GM12874 (cell line): Measurements from ENCODE around the gene ALLC.

Source experiments
- TF ChIP-seq, protein P1 (sequence below): IDR thresholded peaks from 2 replicates; pipeline ENCODE4 v1.5.1; 2011; ENCODE audit warnings: low read depth, mild to moderate bottlenecking, control low read depth, low read length, moderate library complexity; ENCODE audit not compliant: insufficient read depth

Gene ALLC

DNA sequence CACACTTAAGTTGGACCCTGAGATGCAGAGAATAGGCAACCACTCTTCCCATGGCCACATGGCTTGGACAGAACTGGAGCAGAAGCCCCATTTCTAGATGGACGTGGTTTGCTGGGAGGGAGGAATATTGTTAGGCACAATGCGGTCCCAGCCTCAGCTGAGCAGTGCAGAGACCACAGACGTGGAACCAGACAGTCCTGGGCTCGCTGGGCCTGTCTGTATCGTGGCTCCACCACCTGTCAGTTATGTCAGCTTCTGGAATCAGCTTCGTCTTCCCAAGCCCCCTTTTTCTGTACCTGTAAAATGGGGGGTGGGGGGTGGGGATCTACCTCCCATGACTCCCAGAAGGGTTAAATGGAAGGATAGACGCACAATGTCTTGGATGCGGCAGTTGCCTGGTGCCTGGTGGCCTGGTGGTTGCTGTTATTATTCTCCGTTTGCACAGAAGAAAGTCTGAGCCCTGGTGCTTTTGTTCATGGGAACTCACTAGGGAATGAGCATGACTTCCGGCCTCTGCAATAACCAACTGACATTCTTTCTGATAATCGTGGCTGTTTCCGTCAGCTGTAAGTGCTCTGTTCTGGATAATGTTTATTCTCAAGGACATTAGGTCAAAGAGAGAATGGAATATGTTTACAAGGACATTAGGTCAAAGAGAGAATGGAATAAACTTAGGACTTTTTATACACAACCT, 31.7 kb upstream of the ALLC start:
- TF ChIP-seq, protein P1, sequence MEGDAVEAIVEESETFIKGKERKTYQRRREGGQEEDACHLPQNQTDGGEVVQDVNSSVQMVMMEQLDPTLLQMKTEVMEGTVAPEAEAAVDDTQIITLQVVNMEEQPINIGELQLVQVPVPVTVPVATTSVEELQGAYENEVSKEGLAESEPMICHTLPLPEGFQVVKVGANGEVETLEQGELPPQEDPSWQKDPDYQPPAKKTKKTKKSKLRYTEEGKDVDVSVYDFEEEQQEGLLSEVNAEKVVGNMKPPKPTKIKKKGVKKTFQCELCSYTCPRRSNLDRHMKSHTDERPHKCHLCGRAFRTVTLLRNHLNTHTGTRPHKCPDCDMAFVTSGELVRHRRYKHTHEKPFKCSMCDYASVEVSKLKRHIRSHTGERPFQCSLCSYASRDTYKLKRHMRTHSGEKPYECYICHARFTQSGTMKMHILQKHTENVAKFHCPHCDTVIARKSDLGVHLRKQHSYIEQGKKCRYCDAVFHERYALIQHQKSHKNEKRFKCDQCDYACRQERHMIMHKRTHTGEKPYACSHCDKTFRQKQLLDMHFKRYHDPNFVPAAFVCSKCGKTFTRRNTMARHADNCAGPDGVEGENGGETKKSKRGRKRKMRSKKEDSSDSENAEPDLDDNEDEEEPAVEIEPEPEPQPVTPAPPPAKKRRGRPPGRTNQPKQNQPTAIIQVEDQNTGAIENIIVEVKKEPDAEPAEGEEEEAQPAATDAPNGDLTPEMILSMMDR = no peak

DNA sequence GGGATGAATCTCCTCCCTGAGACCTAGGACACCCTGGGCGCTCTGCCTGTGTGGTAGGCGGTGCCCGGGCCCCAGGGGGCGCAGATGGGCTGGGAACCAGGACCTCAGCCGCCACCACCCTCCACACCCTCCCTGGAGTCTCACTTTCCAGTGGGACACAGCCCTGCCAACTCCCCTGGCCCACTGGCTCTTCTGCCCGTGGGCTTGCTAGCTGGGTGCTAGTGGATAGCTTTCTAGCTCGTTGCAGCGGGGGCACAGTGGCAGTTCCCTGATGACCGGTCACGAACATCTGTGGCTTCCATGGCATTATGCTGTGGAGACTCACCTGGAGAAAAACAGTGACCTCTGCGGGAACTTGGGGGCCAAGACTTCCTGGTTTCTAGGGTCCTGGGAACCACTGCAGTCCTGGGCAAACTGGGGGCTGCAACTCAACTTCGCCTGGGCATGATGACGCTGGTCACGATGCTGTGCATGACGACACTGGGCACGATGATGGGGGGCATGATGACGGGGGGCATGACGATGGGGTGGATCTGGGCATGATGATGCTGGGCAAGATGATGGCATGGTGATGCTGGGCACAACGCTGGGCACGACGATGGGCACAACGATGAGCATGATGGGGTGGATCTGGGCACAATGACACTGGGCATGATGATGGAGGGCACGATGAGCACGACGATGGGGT, 31.0 kb upstream of the ALLC start:
- TF ChIP-seq, protein P1 = no peak

DNA sequence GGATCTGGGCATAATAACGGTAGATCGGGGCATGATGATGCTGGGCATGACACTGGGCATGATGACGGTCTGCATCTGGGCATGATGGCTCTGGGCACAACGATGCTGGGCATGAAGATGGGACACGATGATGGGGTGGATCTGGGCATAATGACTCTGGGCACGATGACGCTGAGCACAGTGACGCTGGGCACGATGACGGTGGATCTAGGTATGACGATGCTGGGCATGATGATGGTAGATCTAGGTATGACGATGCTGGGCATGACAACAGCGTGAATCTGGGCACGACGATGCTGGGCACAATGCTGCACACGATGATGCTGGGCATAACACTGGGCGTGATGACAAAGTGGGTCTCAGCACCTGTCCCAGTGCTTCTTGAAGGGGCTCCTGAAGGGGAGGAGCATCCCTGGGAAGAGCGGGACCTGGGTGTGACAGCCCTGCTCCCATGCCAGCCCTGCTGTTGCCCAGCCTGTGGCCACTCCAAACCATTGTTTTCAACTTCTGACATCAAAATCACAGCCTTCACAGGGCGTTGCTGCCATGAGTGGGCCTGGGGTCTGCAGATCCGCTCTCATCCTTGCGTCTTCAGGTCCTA, 30.4 kb upstream of the ALLC start:
- TF ChIP-seq, protein P1 = no peak

DNA sequence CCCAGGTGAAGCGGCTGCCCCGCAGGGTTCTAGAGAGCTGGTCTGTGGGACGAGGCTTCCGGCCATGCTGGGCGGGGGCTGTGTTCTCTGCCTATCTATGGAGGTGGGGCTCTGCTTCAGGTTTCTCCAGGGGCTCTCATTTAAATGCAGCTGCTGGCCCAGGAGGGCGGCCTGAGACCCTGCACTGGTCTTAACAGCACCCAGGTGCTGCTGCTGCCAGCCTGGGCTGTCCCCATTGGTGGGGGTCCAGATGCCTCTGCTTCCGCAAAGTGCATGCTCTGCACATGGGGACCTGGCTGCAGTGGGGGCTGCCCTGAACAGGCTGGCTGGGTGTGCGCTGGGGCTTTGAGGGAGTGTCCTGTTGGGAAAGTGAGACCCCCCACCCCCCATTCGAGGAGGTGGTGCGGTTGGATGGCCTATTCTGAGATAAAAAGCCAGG, 29.7 kb upstream of the ALLC start:
- TF ChIP-seq, protein P1 = no peak

DNA sequence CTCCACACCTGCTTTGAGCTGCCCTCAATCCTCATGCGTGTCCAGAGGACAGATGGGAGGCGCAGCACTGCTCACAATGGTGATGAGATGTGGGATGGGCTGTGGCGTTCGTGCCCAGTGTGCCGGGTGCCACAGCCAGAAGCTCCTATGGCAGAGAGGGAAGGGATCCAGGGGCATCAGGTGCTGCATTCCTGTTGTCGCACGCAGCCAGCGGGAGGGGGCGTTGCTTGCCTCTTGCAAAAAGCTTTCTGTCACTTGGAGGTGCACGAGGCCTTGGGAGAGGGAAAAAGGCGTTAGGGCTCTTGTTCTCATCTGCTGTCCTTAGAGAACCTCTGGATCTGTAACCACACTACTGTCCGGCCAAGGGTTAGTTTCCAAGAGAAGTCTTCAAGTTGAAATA, 29.2 kb upstream of the ALLC start:
- TF ChIP-seq, protein P1 = no peak

DNA sequence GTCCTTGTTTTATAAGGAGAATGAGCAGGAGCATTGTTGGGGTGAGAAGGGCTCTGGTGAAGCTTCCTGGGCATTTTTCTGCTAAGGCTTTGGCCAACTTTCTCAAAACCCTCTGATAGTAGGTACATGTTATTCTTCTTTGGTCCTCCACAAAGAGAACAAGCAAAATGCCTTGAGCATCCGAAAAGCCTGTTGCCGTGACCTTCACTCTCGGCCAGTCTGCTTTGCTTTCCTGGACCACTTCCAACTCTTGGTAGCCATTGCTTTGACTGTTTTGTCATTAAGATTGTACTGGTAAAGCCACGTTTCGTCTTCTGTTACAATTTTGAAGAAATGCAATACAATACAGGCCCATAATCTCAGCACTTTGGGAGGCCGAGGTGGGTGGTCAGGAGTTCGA, 27.4 kb upstream of the ALLC start:
- TF ChIP-seq, protein P1 = no peak

DNA sequence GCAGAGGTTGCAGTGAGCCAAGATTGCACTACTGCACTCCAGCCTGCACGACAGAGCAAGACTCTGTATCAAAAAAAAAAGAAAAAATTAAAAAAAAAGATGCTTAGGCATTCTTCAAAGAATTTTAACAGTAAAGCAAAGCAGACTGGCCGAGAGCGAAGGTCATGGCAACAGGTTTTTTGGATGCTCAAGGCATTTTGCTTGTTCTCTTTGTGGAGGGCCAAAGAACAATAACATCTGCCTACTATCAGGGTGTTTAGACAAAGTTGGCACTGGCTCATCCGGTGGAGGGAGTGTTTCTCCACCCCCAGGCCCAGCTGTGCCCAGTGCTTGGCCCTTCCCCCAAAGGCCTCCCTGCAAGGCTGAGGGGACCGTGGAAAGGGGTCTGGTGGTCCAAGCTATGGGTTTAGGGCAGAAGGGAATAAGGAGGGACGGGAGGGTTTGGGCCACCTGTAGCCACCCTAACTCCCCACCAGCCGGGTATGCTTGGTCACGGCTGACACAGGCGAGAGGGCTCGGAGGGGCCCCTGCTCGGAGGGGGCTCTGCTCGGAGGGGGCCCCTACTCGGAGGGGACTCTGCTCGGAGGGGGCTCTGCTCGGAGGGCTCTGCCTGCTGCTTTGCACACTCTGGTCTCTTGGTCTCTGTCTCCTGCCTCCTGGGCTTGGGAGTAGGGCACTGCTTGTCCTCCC, 26.7 kb upstream of the ALLC start:
- TF ChIP-seq, protein P1 = no peak
